ENCODE measurements around the gene GALK1. TPM values are rescaled to one million over a fixed set of nuclear protein-coding genes. Genes with fewer than 3 reads are reported as not detected.

The GALK1 gene
- total and polyA plus RNA-seq, 2 of the 13 experiments (the other 11 are each of a cell fraction or from before 2014, with no cell fraction given): 59.9 to 93.6 TPM

DNA sequence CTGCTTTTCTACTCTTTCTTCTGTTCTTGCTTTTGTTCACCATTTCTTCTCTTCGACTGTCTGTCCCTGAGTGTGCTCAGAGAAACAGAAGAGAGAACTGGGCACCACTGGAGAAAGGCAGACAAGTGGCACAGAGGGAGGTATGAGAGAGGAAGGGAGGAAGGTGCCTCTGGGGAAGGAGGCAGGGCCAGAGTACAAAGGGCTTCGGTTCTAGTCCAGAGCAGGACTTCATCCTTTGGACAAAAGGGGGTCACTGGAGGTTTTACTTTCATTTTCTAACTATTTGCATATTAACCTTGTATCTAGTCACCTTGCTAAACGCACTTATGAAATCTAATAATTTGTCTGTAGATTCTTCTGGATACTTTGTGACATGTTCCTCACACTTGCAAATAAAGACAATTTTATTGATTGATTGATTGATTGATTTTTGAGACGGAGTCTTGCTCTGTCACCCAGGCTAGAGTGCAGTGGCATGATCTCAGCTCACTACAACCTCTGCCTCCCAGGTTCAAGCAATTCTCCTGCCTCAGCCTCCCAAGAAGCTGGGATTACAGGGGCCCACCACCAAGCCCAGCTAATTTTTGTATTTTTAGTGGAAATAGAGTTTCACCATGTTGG lies 30.2 kb downstream of the GALK1 start:
- peak; percentile 24; the same call in 2 of the 3 replicates for ATAC-seq
- in situ Hi-C loops (cut with HindIII; ENCODE audit: extremely low pct_ligation_motif_present, low pct_unique_long_range_greater_than_20kb) (no loop called here), intact Hi-C loops (cut with micrococcal nuclease; ENCODE audit: unreplicated experiment) (no loop called here)
- Histone ChIP-seq H3K4me3 (replicated peaks in 1 of 3; ENCODE audit: insufficient read depth in 1 of 3, low read depth in 2 of 3, low read length in 3 of 3) (peak overlapping the region; percentile 35 to 44 (median 39); a peak in 5 of 6 replicates), H2AFZ (ENCODE audit: low read length) (peak overlapping the region; percentile 72), H3K4me2 (ENCODE audit: low read depth, low read length) (peak overlapping the region; percentile 76), H3K9me3 (ENCODE audit: low read length) (no peaks in the 10 kb centered on the region), H3K4me1 (ENCODE audit: insufficient read depth, low read length) (peaks cover 48% of the 10 kb centered on the region), H3K9ac (ENCODE audit: insufficient read depth, low read depth, low read length) (peak overlapping the region; percentile 50; the same call in 1 of the 2 replicates), H3K27me3 (ENCODE audit: control insufficient read depth in 1 of 2, insufficient read depth in 2 of 2, low read length in 2 of 2) (peaks cover 0 to 1% of the 10 kb centered on the region in 2 experiments; a peak in 1 of 5 replicates), H3K79me2 (ENCODE audit: insufficient read depth, low read length) (no peaks in the 10 kb centered on the region), H3K36me3 (replicated peaks in 1 of 2; ENCODE audit: control insufficient read depth in 1 of 2, insufficient read depth in 2 of 2, low read length in 2 of 2) (no peaks in the 10 kb centered on the region), H3K27ac (ENCODE audit: extremely low read length, insufficient read depth, low read length) (no peak overlapping the region), H4K20me1 (ENCODE audit: insufficient read depth, low read length) (no peaks in the 10 kb centered on the region)
- peak; percentile 51 for DNase-seq (ENCODE audit: low spot score)
- 19% methylated on average over 4 of the region's 4 CpGs for WGBS (ENCODE audit: low lambda C conversion rate)
- POLR2A ChIA-PET: interaction anchor here (0.6 kb wide), 1 partner anchor 124 kb away, joined by 3 read pairs; no protein-coding TSS in a partner anchor
- CTCF ChIA-PET (ENCODE audit: low intra/inter-chr PET ratio, low total read pairs): no interaction called here
- peak; percentile 71 for FAIRE-seq
- no TSS peak for BruUV-seq (replicated peaks)
- TF ChIP-seq, protein P1, sequence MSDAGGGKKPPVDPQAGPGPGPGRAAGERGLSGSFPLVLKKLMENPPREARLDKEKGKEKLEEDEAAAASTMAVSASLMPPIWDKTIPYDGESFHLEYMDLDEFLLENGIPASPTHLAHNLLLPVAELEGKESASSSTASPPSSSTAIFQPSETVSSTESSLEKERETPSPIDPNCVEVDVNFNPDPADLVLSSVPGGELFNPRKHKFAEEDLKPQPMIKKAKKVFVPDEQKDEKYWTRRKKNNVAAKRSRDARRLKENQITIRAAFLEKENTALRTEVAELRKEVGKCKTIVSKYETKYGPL (CRISPR knock-in tag; IDR thresholded peaks at IDR 0.05): no peak
- TF ChIP-seq BRCA1 (CRISPR knock-in tag; IDR thresholded peaks at IDR 0.05) (no peak), NR2F1 (CRISPR knock-in tag; IDR thresholded peaks at IDR 0.05) (peak in 1 of 2 experiments; percentile 30; a peak in 1 of 4 replicates), ZNF460 (CRISPR knock-in tag; IDR thresholded peaks at IDR 0.05; ENCODE audit: borderline replicate concordance) (0 out of 2 replicates have a peak, but pooled peaks have one; percentile 44), NR2F6 (IDR thresholded peaks at IDR 0.05) (peak; percentile 12; the same call in 1 of the 2 replicates), NR2F6 (CRISPR knock-in tag; IDR thresholded peaks at IDR 0.05) (no peak; the same call in 1 of the 2 replicates), SUZ12 (IDR thresholded peaks at IDR 0.05; ENCODE audit: low read depth, low read length) (no peak), U2AF1 (optimal IDR thresholded peaks at IDR 0.05; ENCODE audit: low read depth, low read length) (no peak), SPEN (CRISPR knock-in tag; IDR thresholded peaks at IDR 0.05; ENCODE audit: low read depth) (0 out of 2 replicates have a peak, but pooled peaks have one; percentile 5), IRF2 (CRISPR knock-in tag; IDR thresholded peaks at IDR 0.05) (peak; percentile 92), MXD4 (CRISPR knock-in tag; IDR thresholded peaks at IDR 0.05) (0 out of 2 replicates have a peak, but pooled peaks have one; percentile 28), HNF4G (IDR thresholded peaks at IDR 0.05; ENCODE audit: borderline replicate concordance, low read depth, low read length) (peak; percentile 75), HNF4G (CRISPR knock-in tag; IDR thresholded peaks at IDR 0.05; ENCODE audit: borderline replicate concordance, low read depth) (no peak), POGZ (CRISPR knock-in tag; IDR thresholded peaks at IDR 0.05) (0 out of 2 replicates have a peak, but pooled peaks have one; percentile 27), SIX4 (CRISPR knock-in tag; IDR thresholded peaks at IDR 0.05) (no peak)
- TF ChIP-seq, protein P2, sequence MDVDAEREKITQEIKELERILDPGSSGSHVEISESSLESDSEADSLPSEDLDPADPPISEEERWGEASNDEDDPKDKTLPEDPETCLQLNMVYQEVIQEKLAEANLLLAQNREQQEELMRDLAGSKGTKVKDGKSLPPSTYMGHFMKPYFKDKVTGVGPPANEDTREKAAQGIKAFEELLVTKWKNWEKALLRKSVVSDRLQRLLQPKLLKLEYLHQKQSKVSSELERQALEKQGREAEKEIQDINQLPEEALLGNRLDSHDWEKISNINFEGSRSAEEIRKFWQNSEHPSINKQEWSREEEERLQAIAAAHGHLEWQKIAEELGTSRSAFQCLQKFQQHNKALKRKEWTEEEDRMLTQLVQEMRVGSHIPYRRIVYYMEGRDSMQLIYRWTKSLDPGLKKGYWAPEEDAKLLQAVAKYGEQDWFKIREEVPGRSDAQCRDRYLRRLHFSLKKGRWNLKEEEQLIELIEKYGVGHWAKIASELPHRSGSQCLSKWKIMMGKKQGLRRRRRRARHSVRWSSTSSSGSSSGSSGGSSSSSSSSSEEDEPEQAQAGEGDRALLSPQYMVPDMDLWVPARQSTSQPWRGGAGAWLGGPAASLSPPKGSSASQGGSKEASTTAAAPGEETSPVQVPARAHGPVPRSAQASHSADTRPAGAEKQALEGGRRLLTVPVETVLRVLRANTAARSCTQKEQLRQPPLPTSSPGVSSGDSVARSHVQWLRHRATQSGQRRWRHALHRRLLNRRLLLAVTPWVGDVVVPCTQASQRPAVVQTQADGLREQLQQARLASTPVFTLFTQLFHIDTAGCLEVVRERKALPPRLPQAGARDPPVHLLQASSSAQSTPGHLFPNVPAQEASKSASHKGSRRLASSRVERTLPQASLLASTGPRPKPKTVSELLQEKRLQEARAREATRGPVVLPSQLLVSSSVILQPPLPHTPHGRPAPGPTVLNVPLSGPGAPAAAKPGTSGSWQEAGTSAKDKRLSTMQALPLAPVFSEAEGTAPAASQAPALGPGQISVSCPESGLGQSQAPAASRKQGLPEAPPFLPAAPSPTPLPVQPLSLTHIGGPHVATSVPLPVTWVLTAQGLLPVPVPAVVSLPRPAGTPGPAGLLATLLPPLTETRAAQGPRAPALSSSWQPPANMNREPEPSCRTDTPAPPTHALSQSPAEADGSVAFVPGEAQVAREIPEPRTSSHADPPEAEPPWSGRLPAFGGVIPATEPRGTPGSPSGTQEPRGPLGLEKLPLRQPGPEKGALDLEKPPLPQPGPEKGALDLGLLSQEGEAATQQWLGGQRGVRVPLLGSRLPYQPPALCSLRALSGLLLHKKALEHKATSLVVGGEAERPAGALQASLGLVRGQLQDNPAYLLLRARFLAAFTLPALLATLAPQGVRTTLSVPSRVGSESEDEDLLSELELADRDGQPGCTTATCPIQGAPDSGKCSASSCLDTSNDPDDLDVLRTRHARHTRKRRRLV (CRISPR knock-in tag; IDR thresholded peaks at IDR 0.05): 0 out of 2 replicates have a peak, but pooled peaks have one; percentile 51
- TF ChIP-seq, protein P3, sequence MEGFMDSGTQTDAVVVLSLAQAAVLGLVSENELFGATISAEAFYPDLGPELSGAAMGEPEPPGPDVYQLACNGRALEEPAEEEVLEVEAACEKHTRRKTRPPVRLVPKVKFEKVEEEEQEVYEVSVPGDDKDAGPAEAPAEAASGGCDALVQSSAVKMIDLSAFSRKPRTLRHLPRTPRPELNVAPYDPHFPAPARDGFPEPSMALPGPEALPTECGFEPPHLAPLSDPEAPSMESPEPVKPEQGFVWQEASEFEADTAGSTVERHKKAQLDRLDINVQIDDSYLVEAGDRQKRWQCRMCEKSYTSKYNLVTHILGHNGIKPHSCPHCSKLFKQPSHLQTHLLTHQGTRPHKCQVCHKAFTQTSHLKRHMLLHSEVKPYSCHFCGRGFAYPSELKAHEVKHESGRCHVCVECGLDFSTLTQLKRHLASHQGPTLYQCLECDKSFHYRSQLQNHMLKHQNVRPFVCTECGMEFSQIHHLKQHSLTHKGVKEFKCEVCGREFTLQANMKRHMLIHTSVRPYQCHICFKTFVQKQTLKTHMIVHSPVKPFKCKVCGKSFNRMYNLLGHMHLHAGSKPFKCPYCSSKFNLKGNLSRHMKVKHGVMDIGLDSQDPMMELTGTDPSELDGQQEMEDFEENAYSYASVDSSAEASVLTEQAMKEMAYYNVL (CRISPR knock-in tag; IDR thresholded peaks at IDR 0.05; ENCODE audit: borderline replicate concordance): peak; percentile 68; the same call in 1 of the 2 replicates

All from HepG2 (cell line).